ENCODE measurements around the gene CLPTM1L. TPM values are rescaled to one million over a fixed set of nuclear protein-coding genes. Genes with fewer than 3 reads are reported as not detected.

Gene CLPTM1L
- total and polyA plus RNA-seq, 9 of the 15 experiments (the other 6 are each of a cell fraction or from before 2014, with no cell fraction given) = 3.5 to 217 (median 177) TPM

DNA sequence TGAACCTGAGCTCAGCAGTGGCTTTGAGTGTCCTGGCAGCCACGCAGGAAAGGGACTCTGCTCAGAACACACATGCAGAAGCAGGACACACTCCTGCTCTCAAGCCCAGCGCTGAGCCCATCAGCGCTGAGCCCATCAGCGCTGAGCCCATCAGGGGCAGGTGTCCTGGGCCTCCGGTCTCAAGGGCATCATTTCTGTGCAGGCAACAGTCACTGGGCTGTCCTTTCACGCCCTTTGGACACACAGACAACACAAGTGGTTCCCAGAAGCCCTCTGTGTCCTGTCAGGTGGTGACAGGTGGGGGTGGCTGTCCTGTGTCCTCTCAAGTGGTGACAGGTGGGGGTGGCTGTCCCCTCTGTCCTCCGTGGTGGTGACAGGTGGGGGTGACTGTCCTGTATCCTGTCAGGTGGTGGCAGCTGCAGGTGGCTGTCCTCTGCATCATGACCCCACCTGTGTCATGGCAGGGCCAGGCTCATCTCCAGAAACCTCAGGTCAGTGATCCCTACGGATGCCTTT, 39.0 kb upstream of the CLPTM1L start:
- peaks cover 4 to 26% of the 10 kb centered on the region in 2 experiments; a peak in 3 of 5 replicates for H3K4me1 ChIP-seq (replicated peaks in 1 of 2; ENCODE audit: control insufficient read depth in 2 of 2, insufficient read depth in 2 of 2, low read length in 2 of 2)
- no peak overlapping the region for H3K9ac ChIP-seq (ENCODE audit: insufficient read depth in 1 of 2, low read depth in 2 of 2, low read length in 2 of 2)
- H3K36me3 ChIP-seq (ENCODE audit: control insufficient read depth, insufficient read depth, low read length) = no peaks in the 10 kb centered on the region
- FAIRE-seq (no peak), ATAC-seq (no peak), DNase-seq (ENCODE audit: extremely low read depth in 1 of 4, low spot score in 3 of 4) (no peak)
- 0 out of 2 replicates have a peak, but pooled peaks cover 6% of the 10 kb centered on the region for H3K9me3 ChIP-seq (replicated peaks; ENCODE audit: control insufficient read depth, insufficient read depth, low read depth, low read length)
- 2% methylated on average over 8 of the region's 8 CpGs for WGBS (ENCODE audit: insufficient coverage, low coverage, missing lambda C conversion rate)
- ChIA-PET CTCF (ENCODE audit: low intra/inter-chr PET ratio) (no interaction called here), POLR2A (no interaction called here)
- no peaks in the 10 kb centered on the region for H3K79me2 ChIP-seq (ENCODE audit: control insufficient read depth, insufficient read depth, low read length)
- BruUV-seq (replicated peaks) = no TSS peak
- intact Hi-C loops (cut with micrococcal nuclease) (loop anchor here (10.0 kb wide), 1 partner anchor 261 kb away; no protein-coding TSS in a partner anchor), in situ Hi-C loops (cut with MboI) (no loop called here)
- H3K4me3 ChIP-seq = no peak overlapping the region
- H4K20me1 ChIP-seq (replicated peaks; ENCODE audit: control insufficient read depth, insufficient read depth, low read length) = peaks cover 10% of the 10 kb centered on the region; the same call in 1 of the 2 replicates
- H3K9me1 ChIP-seq (ENCODE audit: control insufficient read depth, insufficient read depth, low read length) = no peaks in the 10 kb centered on the region
- no peak overlapping the region for H3K27ac ChIP-seq (ENCODE audit: extremely low read depth, low read depth, low read length)
- H3K4me2 ChIP-seq (ENCODE audit: insufficient read depth, low read length) = no peak overlapping the region
- no peak overlapping the region for H2AFZ ChIP-seq (ENCODE audit: low read depth, low read length)
- H3K27me3 ChIP-seq (ENCODE audit: control insufficient read depth in 2 of 2, insufficient read depth in 2 of 2, low read length in 2 of 2) = peaks cover 51 to 89% of the 10 kb centered on the region in 2 experiments
- TF ChIP-seq ZNF707 (CRISPR knock-in tag; conservative IDR thresholded peaks at IDR 0.05) (no peak), ZBED1 (IDR thresholded peaks at IDR 0.05) (no peak), TCFL5 (CRISPR knock-in tag; conservative IDR thresholded peaks at IDR 0.05) (no peak), MTA2 (IDR thresholded peaks at IDR 0.05; ENCODE audit: low read depth) (no peak), MXI1 (IDR thresholded peaks at IDR 0.05; ENCODE audit: low read depth, low read length) (no peak), RAD51 (IDR thresholded peaks at IDR 0.05; ENCODE audit: borderline replicate concordance, low read depth) (no peak), POLR2H (tag; IDR thresholded peaks at IDR 0.05; ENCODE audit: low read depth) (no peak), ZC3H8 (IDR thresholded peaks at IDR 0.05) (no peak), NFYB (IDR thresholded peaks at IDR 0.05; ENCODE audit: extremely low read depth, insufficient read length) (no peak), ZNF277 (CRISPR knock-in tag; IDR thresholded peaks at IDR 0.05; ENCODE audit: borderline replicate concordance) (no peak), AFF1 (IDR thresholded peaks at IDR 0.05; ENCODE audit: low read depth in 1 of 2, partially characterized antibody in 2 of 2) (no peak), RBM17 (IDR thresholded peaks at IDR 0.05; ENCODE audit: borderline replicate concordance, low read depth, low read length) (no peak), ZNF717 (CRISPR knock-in tag; IDR thresholded peaks at IDR 0.05) (no peak)
- TF ChIP-seq, protein P1, sequence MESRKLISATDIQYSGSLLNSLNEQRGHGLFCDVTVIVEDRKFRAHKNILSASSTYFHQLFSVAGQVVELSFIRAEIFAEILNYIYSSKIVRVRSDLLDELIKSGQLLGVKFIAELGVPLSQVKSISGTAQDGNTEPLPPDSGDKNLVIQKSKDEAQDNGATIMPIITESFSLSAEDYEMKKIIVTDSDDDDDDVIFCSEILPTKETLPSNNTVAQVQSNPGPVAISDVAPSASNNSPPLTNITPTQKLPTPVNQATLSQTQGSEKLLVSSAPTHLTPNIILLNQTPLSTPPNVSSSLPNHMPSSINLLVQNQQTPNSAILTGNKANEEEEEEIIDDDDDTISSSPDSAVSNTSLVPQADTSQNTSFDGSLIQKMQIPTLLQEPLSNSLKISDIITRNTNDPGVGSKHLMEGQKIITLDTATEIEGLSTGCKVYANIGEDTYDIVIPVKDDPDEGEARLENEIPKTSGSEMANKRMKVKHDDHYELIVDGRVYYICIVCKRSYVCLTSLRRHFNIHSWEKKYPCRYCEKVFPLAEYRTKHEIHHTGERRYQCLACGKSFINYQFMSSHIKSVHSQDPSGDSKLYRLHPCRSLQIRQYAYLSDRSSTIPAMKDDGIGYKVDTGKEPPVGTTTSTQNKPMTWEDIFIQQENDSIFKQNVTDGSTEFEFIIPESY (CRISPR knock-in tag; IDR thresholded peaks at IDR 0.05) = no peak

Measured in K562 (cell line).